ENCODE measurements around the gene INSYN2B. TPM values are rescaled to one million over a fixed set of nuclear protein-coding genes. Genes with fewer than 3 reads are reported as not detected.

INSYN2B gene
- total and polyA plus RNA-seq, 3 donors from 2014 or later = 0.37 to 2.3 (median 1.0) TPM

DNA sequence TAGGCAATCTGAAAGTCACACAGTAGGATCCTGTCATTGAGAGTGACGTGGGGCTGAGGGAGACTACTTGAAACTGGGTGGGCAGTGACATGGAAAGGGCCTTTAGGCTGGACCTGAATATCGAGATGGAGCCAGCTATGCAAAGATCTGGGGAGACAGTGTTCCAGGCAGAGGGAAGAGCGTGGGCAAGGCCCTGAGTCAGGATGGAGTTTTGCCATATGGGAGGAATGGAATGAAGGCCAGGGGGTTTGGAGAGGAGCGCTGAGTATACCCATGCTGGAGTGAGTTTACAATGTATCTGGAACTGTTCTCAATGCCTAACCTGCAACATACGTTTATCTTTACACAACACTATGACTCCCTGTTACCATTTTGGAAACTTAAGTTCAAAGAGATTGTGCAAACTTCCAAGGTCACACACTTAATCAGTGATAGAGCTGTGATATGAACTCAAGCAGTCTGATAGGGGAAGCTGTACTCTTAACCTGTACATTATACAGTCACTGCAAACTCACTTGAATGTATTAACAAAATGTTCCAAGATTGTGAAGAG lies 33.5 kb downstream of the INSYN2B start:
- 67 to 77% methylated on average over 5 of the region's 5 CpGs for WGBS, 2 donors
- Histone ChIP-seq H3K9me3 (no peaks in the 10 kb centered on the region), H3K27ac (peak overlapping the region in 1 of 2 donors; percentile 25), H3K27me3 (no peaks in the 10 kb centered on the region), H3K4me3 (no peak overlapping the region), H3K4me1 (peaks cover 8% of the 10 kb centered on the region), H3K36me3 (ENCODE audit: low read depth, missing control alignments) (no peaks in the 10 kb centered on the region)
- no peak for DNase-seq
- TF ChIP-seq, protein P1, sequence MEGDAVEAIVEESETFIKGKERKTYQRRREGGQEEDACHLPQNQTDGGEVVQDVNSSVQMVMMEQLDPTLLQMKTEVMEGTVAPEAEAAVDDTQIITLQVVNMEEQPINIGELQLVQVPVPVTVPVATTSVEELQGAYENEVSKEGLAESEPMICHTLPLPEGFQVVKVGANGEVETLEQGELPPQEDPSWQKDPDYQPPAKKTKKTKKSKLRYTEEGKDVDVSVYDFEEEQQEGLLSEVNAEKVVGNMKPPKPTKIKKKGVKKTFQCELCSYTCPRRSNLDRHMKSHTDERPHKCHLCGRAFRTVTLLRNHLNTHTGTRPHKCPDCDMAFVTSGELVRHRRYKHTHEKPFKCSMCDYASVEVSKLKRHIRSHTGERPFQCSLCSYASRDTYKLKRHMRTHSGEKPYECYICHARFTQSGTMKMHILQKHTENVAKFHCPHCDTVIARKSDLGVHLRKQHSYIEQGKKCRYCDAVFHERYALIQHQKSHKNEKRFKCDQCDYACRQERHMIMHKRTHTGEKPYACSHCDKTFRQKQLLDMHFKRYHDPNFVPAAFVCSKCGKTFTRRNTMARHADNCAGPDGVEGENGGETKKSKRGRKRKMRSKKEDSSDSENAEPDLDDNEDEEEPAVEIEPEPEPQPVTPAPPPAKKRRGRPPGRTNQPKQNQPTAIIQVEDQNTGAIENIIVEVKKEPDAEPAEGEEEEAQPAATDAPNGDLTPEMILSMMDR (IDR thresholded peaks at IDR 0.05) = no peak
- TF ChIP-seq POLR2A (IDR thresholded peaks at IDR 0.05) = no peak
- intact Hi-C loops (cut with DNase I; ENCODE audit: low total_unique reads) = no loop called here

DNA sequence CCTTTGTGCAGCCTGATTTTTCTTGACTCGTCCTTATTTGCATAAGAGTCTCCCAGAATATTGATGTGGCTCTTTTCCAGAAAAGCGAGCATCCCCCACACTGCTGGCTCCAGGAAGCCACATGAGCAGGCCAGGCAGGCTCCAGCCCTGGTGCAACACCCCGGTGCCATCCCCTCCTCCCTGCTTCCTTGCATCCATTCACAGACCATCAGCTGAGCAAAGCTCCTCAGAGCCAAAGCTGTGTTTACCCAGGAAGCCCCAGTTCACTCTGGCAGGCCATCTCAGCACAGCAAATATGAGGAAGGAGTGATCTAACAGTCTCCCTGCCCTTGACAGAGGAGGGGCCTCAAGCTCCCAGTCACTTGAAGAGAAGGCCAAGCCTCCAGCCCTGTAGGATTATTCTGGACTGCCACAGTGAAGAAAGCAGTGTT lies 34.4 kb downstream of the INSYN2B start:
- H3K36me3 ChIP-seq (ENCODE audit: low read depth, missing control alignments) = no peaks in the 10 kb centered on the region
- H3K4me3 ChIP-seq = no peak overlapping the region
- peaks cover 8% of the 10 kb centered on the region for H3K4me1 ChIP-seq
- H3K9me3 ChIP-seq = no peaks in the 10 kb centered on the region
- WGBS, 2 donors = 22 to 41% methylated on average over 3 of the region's 3 CpGs
- H3K27ac ChIP-seq = peak overlapping the region; percentile 25 to 44
- TF ChIP-seq, protein P1 (IDR thresholded peaks at IDR 0.05) = no peak
- H3K27me3 ChIP-seq = no peaks in the 10 kb centered on the region
- intact Hi-C loops (cut with DNase I; ENCODE audit: low total_unique reads) = no loop called here
- peak; percentile 74 for DNase-seq

DNA sequence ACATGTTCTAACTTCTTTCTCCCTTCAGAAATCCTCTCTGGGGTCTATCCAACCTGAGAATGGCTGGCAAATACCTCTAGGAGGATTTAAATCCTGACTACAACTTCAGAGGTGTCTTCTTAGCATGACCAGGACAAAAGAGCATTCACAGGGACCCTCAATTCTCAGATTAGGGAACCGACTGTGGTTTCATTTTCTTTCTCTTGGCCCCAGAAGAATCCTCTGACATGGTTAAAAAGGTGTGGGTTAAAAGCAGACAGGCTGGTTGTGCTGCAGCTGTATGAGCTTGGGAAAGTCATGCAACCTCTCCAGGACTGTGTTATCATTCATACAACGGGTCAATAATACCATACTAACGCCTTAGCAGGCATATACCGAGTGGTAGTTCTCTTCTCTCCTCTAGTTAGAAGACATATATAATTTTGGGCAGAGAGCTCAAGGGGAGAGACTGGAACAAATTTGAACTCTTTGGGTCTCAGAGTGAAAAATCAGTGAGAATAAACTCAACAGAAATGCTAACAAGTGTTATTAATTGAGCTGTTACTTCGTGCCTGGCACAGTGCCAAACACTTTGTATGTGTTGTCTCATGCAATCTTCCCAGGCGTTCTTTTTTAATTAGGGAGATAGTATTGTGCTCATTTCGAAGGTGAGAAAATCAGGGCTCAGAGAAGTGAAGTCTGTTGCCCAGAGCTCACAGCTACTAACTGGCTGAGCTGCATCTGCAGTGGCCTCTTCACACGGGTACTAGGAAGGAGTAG lies 35.2 kb downstream of the INSYN2B start:
- Histone ChIP-seq H3K36me3 (ENCODE audit: low read depth, missing control alignments) (no peaks in the 10 kb centered on the region), H3K27me3 (no peaks in the 10 kb centered on the region), H3K9me3 (no peaks in the 10 kb centered on the region), H3K4me1 (peaks cover 8% of the 10 kb centered on the region), H3K27ac (no peak overlapping the region), H3K4me3 (no peak overlapping the region)
- 57 to 69% methylated on average over 8 of the region's 8 CpGs for WGBS, 2 donors
- intact Hi-C loops (cut with DNase I; ENCODE audit: low total_unique reads) = no loop called here
- peak; percentile 23 for DNase-seq
- TF ChIP-seq, protein P1 (IDR thresholded peaks at IDR 0.05) = no peak
- no peak for TF ChIP-seq POLR2A (IDR thresholded peaks at IDR 0.05)

DNA sequence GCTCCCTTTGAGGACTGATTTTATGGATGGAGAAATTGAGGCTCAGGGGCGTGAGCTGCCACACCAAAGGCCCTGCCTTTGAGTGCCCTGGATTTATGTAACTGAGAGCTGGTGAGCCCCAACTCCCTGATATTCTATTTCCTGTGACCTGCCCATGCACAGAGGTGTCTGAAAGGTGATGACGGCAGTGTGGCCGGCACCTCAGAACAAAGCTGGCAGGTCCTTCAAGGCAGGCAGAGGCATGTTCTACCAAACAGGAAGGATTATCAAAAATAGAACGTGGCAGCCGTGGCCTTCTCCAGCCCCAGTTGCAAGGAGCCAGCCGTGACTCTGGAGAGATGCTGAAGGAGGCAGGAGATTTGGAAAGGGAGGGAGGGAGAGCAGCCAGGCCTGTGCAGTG lies 36.2 kb downstream of the INSYN2B start:
- H3K9me3 ChIP-seq = no peaks in the 10 kb centered on the region
- no peaks in the 10 kb centered on the region for H3K27me3 ChIP-seq
- no peak for DNase-seq
- H3K4me3 ChIP-seq = no peak overlapping the region
- intact Hi-C loops (cut with DNase I; ENCODE audit: low total_unique reads) = no loop called here
- WGBS, 2 donors = 81 to 85% methylated on average over 3 to 6 of the region's 6 CpGs
- peaks cover 8% of the 10 kb centered on the region for H3K4me1 ChIP-seq
- no peaks in the 10 kb centered on the region for H3K36me3 ChIP-seq (ENCODE audit: low read depth, missing control alignments)
- H3K27ac ChIP-seq = no peak overlapping the region
- TF ChIP-seq, protein P1 (IDR thresholded peaks at IDR 0.05) = no peak
- TF ChIP-seq POLR2A (IDR thresholded peaks at IDR 0.05) = no peak
